SK-N-SH (cell line): ENCODE data around the gene C10orf62. TPM values are rescaled to one million over a fixed set of nuclear protein-coding genes. Genes with fewer than 3 reads are reported as not detected.

Experiments
- CTCF ChIA-PET: fragments of 300-600, 350-600 bp; formaldehyde crosslinking; extraction: SDS; loops from one replicate; lab custom pipeline; 2021; lab: Yijun Ruan, JAX
- POLR2A ChIA-PET: fragments of 350-600 bp; sonication (Branson Sonifier 250); formaldehyde crosslinking; extraction: SDS; loops from one replicate; lab custom pipeline; 2020; ENCODE audit warnings: antibody characterized with exemption, inconsistent platforms; lab: Yijun Ruan, JAX
- DNase-seq: peaks from one replicate; pipeline ENCODE4 v3.0.0; 2012
- H2AFZ ChIP-seq: fragments of 200-600 bp; sonication (generic); 2 replicates; pipeline ENCODE4 v1.8.1; 2016; ENCODE audit warnings: antibody characterized with exemption, mild to moderate bottlenecking, low read depth
- H3F3A ChIP-seq: fragments of 200-600 bp; sonication (generic); replicated peaks from 2 replicates; pipeline ENCODE3; 2016; ENCODE audit warnings: antibody characterized with exemption, mild to moderate bottlenecking; ENCODE audit not compliant: insufficient read depth
- H3K27ac ChIP-seq, 2 experiments: fragments of 200-500 bp in 1 of 2; fragments of 200-600 bp in 1 of 2; sonication (Bioruptor generic) in 1 of 2; sonication (generic), shearing (Covaris generic) in 1 of 2; 2 replicates each; pipeline versions ENCODE4 v1.5.1 to v1.6.1; 2014 to 2016; ENCODE audit warnings: low read depth in 2 of 2, inconsistent platforms in 1 of 2, low read length in 1 of 2, mild to moderate bottlenecking in 1 of 2, mixed read lengths in 1 of 2
- H3K27me3 ChIP-seq: fragments of 200-600 bp; sonication (generic), shearing (Covaris generic); 2 replicates; pipeline ENCODE4 v1.6.1; 2016; ENCODE audit warnings: mixed run types; ENCODE audit not compliant: insufficient read depth
- H3K36me3 ChIP-seq, 2 experiments: fragments of 200-500 bp in 1 of 2; fragments of 200-600 bp in 1 of 2; sonication (Bioruptor generic) in 1 of 2; sonication (generic) in 1 of 2; replicated peaks in 1 of 2; 2 replicates each; pipeline versions ENCODE3 to v1.5.1; 2014 to 2016; ENCODE audit warnings: low read length in 1 of 2, mild to moderate bottlenecking in 1 of 2; ENCODE audit not compliant: insufficient read depth in 2 of 2, control insufficient read depth in 1 of 2
- H3K4me1 ChIP-seq, 2 experiments: fragments of 200-500 bp in 1 of 2; fragments of 200-600 bp in 1 of 2; sonication (Bioruptor generic) in 1 of 2; sonication (generic), shearing (Covaris generic) in 1 of 2; 2 replicates each; pipeline versions ENCODE4 v1.5.1 to v1.6.1; 2014 to 2016; ENCODE audit warnings: low read depth in 1 of 2, low read length in 1 of 2, mixed run types in 1 of 2; ENCODE audit not compliant: insufficient read depth in 2 of 2, control insufficient read depth in 1 of 2
- H3K4me2 ChIP-seq: fragments of 200-600 bp; sonication (generic), shearing (Covaris generic); 2 replicates; pipeline ENCODE4 v1.6.1; 2017; ENCODE audit warnings: mixed run types
- H3K4me3 ChIP-seq, 2 experiments: fragments of 200-500 bp in 1 of 2; fragments of 200-600 bp in 1 of 2; sonication (Bioruptor generic) in 1 of 2; sonication (generic), shearing (Covaris generic) in 1 of 2; 2 replicates each; pipeline versions ENCODE4 v1.5.1 to v1.8.1; 2014 to 2016; ENCODE audit warnings: low read depth in 2 of 2, inconsistent platforms in 1 of 2, low read length in 1 of 2, mild to moderate bottlenecking in 1 of 2, mixed read lengths in 1 of 2, moderate library complexity in 1 of 2
- H3K79me2 ChIP-seq: fragments of 200-600 bp; sonication (generic); 2 replicates; pipeline ENCODE4 v1.8.1; 2017; ENCODE audit warnings: mild to moderate bottlenecking; ENCODE audit not compliant: insufficient read depth
- H3K9ac ChIP-seq: fragments of 200-600 bp; sonication (generic); 2 replicates; pipeline ENCODE4 v1.6.1; 2017; ENCODE audit warnings: mixed run types
- H3K9me2 ChIP-seq: fragments of 200-600 bp; sonication (generic); 2 replicates; pipeline ENCODE4 v1.6.1; 2017; ENCODE audit warnings: mixed run types
- H3K9me3 ChIP-seq: fragments of 200-600 bp; sonication (generic); 2 replicates; pipeline ENCODE4 v1.6.1; 2017; ENCODE audit warnings: mixed run types, mild to moderate bottlenecking, moderate library complexity
- H4K20me1 ChIP-seq: fragments of 200-600 bp; sonication (generic); 2 replicates; pipeline ENCODE4 v1.6.1; 2017; ENCODE audit warnings: mild to moderate bottlenecking, mixed run types; ENCODE audit not compliant: insufficient read depth
- EP300 ChIP-seq, 2 experiments: IDR thresholded peaks; 2 replicates each; pipeline versions ENCODE4 v1.4.0 to v1.6.1; 2012; ENCODE audit warnings: borderline replicate concordance in 1 of 2, low read depth in 1 of 2, low read length in 1 of 2
- FOSL2 ChIP-seq: IDR thresholded peaks from 2 replicates; pipeline ENCODE4 v1.4.0; 2012; ENCODE audit warnings: low read depth, mild to moderate bottlenecking, moderate library complexity, borderline replicate concordance
- FOXJ3 ChIP-seq: sonication (generic); formaldehyde crosslinking; IDR thresholded peaks from 2 replicates; pipeline ENCODE4 v1.5.1; 2020; ENCODE audit warnings: mild to moderate bottlenecking, missing genetic modification reagents
- GATA2 ChIP-seq: sonication (generic); formaldehyde crosslinking; IDR thresholded peaks from 2 replicates; pipeline ENCODE4 v1.5.0; 2020; ENCODE audit warnings: mild to moderate bottlenecking, missing genetic modification reagents
- MEF2A ChIP-seq: IDR thresholded peaks from 2 replicates; pipeline ENCODE4 v1.4.0; 2012; ENCODE audit warnings: low read depth, borderline replicate concordance
- NFIC ChIP-seq: IDR thresholded peaks from 2 replicates; pipeline ENCODE4 v1.4.0; 2012; ENCODE audit warnings: borderline replicate concordance
- NRF1 ChIP-seq: IDR thresholded peaks from 2 replicates; pipeline ENCODE4 v1.6.1; 2012; ENCODE audit warnings: low read depth, mild to moderate bottlenecking, low read length
- POLR2AphosphoS5 ChIP-seq: IDR thresholded peaks from 2 replicates; pipeline ENCODE4 v1.6.1; 2012; ENCODE audit warnings: low read depth, low read length
- RFX5 ChIP-seq: IDR thresholded peaks from 2 replicates; pipeline ENCODE4 v1.6.1; 2012; ENCODE audit warnings: mild to moderate bottlenecking, improper control_type of control experiment, low read length
- RXRA ChIP-seq: IDR thresholded peaks from 2 replicates; pipeline ENCODE4 v1.4.0; 2012; ENCODE audit warnings: low read depth, mild to moderate bottlenecking, borderline replicate concordance
- SMC3 ChIP-seq: IDR thresholded peaks from 2 replicates; pipeline ENCODE4 v1.6.1; 2012; ENCODE audit warnings: low read depth, low read length, improper control_type of control experiment
- TAF1 ChIP-seq: IDR thresholded peaks from 2 replicates; pipeline ENCODE4 v1.6.1; 2012; ENCODE audit warnings: low read depth, mild to moderate bottlenecking, low read length, moderate library complexity, borderline replicate concordance
- TCF12 ChIP-seq: IDR thresholded peaks from 2 replicates; pipeline ENCODE4 v1.4.0; 2012
- TEAD4 ChIP-seq: IDR thresholded peaks from 2 replicates; pipeline ENCODE4 v1.4.0; 2012; ENCODE audit warnings: mild to moderate bottlenecking, borderline replicate concordance; ENCODE audit not compliant: insufficient read depth
- WGBS: methylation state at CpG from one replicate; pipeline ENCODE4 v1.1.6; 2017; ENCODE audit warnings: low lambda C conversion rate; 5-methylcytosine and 5-hydroxymethylcytosine counted together
- polyA plus RNA-seq, 3 experiments: library from polyadenylated mRNA; depleted of rRNA; stranded (reverse); fragments of >200 nt; gene quantifications; 2 replicates each; pipeline ENCODE4 v1.2.3, GENCODE V29; 2012
- TF ChIP-seq, protein P1 (sequence below): fragments of 150-350 bp; IDR thresholded peaks from 2 replicates; pipeline ENCODE4 v1.6.1; 2016; ENCODE audit warnings: mild to moderate bottlenecking, low read depth, low read length
- TF ChIP-seq, protein P2 (sequence below): IDR thresholded peaks from 2 replicates; pipeline ENCODE4 v1.4.0; 2012; ENCODE audit warnings: low read depth
- TF ChIP-seq, protein P3 (sequence below): fragments of 150-350 bp; IDR thresholded peaks from 2 replicates; pipeline ENCODE4 v1.6.1; 2017; ENCODE audit warnings: antibody characterized with exemption, low read length, low read depth, borderline replicate concordance

Gene C10orf62
- polyA plus RNA-seq, 1 of the 3 experiments (the other 2 are of a cell fraction): 0.07 TPM

DNA sequence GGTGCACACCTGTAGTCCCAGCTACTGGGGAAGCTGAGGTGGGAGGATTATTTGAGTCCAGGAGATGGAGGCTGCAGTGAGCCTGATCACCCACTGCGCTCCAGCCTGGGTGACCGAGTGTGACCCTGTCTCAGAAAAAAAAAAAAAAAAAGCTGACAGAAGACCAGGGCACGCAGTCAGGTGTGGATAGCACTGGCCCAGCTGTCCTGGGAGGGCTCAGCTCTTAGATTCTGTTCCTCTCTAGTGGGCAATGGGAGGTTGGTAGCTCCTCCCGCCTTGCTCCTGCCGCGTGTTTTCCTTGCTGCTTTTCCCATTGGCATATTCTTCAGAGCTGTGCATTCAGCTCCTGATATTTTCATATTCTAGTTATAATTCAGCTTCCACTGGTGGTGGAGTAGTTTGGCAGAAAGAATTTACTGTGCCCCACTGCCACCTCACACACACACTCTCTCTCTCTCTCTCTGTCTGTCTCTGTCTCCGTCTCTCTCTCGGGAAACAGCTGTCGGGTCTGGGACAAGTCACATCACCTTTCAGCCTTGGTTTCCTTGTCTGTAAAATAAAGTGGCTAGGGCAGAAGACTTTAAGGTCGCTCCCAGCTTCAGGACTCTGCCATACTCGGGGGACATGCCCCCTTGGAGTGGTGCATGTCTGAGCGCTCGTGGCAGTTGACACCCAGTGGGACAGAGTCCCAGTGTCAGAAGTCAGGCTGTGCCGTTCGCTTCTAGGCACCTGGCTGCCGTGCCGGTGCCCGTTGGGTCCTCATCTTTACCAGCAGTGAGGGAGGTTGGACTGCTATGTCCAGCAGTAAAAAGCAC is 42.9 kb upstream of the C10orf62 start:
- TF ChIP-seq TEAD4: no peak
- no peak for TF ChIP-seq GATA2
- no peak for TF ChIP-seq TCF12
- TF ChIP-seq RXRA: no peak
- no peak for TF ChIP-seq SMC3
- TF ChIP-seq, all 33 proteins: peak for 0
- no peaks in the 10 kb centered on the region for H3K36me3 ChIP-seq
- H3K4me1 ChIP-seq: peaks cover 31 to 37% of the 10 kb centered on the region in 2 experiments; a peak in 3 of 4 replicates
- no peak overlapping the region for H2AFZ ChIP-seq
- no peak overlapping the region for H3K4me3 ChIP-seq
- 95% methylated on average over 18 of the region's 18 CpGs for WGBS
- CTCF ChIA-PET: interaction anchor here (0.7 to 8.4 kb wide), 6 partner anchors 8 to 86 kb away, joined by 3 to 53 read pairs (median 4); no protein-coding TSS in a partner anchor
- H3K27ac ChIP-seq: no peak overlapping the region
- no peaks in the 10 kb centered on the region for H3K9me3 ChIP-seq
- no peaks in the 10 kb centered on the region for H3K9me2 ChIP-seq
- POLR2A ChIA-PET: interaction anchor here (0.6 kb wide), 1 partner anchor 29 kb away, joined by 4 read pairs; no protein-coding TSS in a partner anchor
- DNase-seq: no peak
- no peak overlapping the region for H3K4me2 ChIP-seq
- H4K20me1 ChIP-seq: no peaks in the 10 kb centered on the region
- no peak overlapping the region for H3K9ac ChIP-seq
- peaks cover 48% of the 10 kb centered on the region for H3K79me2 ChIP-seq
- H3F3A ChIP-seq: peaks cover 22% of the 10 kb centered on the region
- no peaks in the 10 kb centered on the region for H3K27me3 ChIP-seq

DNA sequence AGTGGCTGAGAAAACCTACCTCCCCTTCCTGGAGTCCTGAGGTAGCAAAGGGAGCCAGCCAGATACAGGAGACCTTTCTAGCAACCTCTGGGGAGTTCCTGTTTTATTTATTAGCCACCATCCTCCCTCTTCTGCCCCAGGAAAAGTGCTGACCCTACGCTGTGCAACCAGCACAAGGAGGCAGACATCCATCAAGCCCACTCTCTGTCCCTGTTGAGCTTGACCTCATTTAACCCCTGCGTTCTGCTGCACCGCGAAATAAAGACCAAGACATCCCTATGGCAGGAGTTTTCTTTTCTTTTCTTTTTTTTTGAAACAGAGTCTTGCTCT is 42.3 kb upstream of the C10orf62 start:
- Histone ChIP-seq H3F3A (peaks cover 18% of the 10 kb centered on the region), H3K9me3 (no peaks in the 10 kb centered on the region), H3K9ac (no peak overlapping the region), H3K4me1 (peaks cover 29 to 37% of the 10 kb centered on the region in 2 experiments; a peak in 3 of 4 replicates), H3K27me3 (no peaks in the 10 kb centered on the region), H3K79me2 (peaks cover 48% of the 10 kb centered on the region), H3K36me3 (no peaks in the 10 kb centered on the region), H3K9me2 (no peaks in the 10 kb centered on the region), H2AFZ (no peak overlapping the region), H3K4me3 (no peak overlapping the region), H3K4me2 (no peak overlapping the region), H3K27ac (no peak overlapping the region), H4K20me1 (no peaks in the 10 kb centered on the region)
- no peak for DNase-seq
- TF ChIP-seq TCF12: no peak
- no peak for TF ChIP-seq MEF2A
- TF ChIP-seq RFX5: no peak
- TF ChIP-seq FOXJ3: no peak
- TF ChIP-seq, protein P1, sequence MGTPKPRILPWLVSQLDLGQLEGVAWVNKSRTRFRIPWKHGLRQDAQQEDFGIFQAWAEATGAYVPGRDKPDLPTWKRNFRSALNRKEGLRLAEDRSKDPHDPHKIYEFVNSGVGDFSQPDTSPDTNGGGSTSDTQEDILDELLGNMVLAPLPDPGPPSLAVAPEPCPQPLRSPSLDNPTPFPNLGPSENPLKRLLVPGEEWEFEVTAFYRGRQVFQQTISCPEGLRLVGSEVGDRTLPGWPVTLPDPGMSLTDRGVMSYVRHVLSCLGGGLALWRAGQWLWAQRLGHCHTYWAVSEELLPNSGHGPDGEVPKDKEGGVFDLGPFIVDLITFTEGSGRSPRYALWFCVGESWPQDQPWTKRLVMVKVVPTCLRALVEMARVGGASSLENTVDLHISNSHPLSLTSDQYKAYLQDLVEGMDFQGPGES: no peak
- TF ChIP-seq, protein P2, sequence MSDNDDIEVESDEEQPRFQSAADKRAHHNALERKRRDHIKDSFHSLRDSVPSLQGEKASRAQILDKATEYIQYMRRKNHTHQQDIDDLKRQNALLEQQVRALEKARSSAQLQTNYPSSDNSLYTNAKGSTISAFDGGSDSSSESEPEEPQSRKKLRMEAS: no peak
- no peak for TF ChIP-seq POLR2AphosphoS5
- TF ChIP-seq EP300 (IDR thresholded peaks at IDR 0.05; ENCODE audit: borderline replicate concordance in 1 of 2, low read depth in 1 of 2, low read length in 1 of 2): no peak
- no peak for TF ChIP-seq NRF1
- TF ChIP-seq NFIC: no peak
- no peak for TF ChIP-seq FOSL2
- TF ChIP-seq, protein P3, sequence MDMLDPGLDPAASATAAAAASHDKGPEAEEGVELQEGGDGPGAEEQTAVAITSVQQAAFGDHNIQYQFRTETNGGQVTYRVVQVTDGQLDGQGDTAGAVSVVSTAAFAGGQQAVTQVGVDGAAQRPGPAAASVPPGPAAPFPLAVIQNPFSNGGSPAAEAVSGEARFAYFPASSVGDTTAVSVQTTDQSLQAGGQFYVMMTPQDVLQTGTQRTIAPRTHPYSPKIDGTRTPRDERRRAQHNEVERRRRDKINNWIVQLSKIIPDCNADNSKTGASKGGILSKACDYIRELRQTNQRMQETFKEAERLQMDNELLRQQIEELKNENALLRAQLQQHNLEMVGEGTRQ: no peak
- TF ChIP-seq TAF1: no peak
- ChIA-PET POLR2A (no interaction called here), CTCF (interaction anchor here (1.4 to 8.4 kb wide), 2 partner anchors 13 to 72 kb away, joined by 4 to 53 read pairs; no protein-coding TSS in a partner anchor)
- WGBS: 100% methylated on average over 4 of the region's 4 CpGs
